Testis (tissue), 3 donors: ENCODE measurements around the gene EID1. TPM values are rescaled to one million over a fixed set of nuclear protein-coding genes. Genes with fewer than 3 reads are reported as not detected.

ENCODE experiments used
- DNase-seq: peaks from one replicate; pipeline ENCODE4 v3.0.0-alpha.2; 2019
- H3K27ac ChIP-seq, 2 donors: fragments of 200-600 bp; sonication (generic); one replicate each; pipeline ENCODE4 v1.5.1; 2019
- H3K27me3 ChIP-seq: fragments of 200-600 bp; sonication (generic); one replicate; pipeline ENCODE4 v1.5.1; 2019
- H3K36me3 ChIP-seq: fragments of 200-600 bp; sonication (generic); one replicate; pipeline ENCODE4 v1.5.1; 2017; ENCODE audit warnings: low read depth; ENCODE audit errors: missing control alignments
- H3K4me1 ChIP-seq: fragments of 200-600 bp; sonication (generic); one replicate; pipeline ENCODE4 v1.5.1; 2019
- H3K4me3 ChIP-seq, 2 donors: fragments of 200-600 bp; sonication (generic); one replicate each; pipeline ENCODE4 v1.5.1; 2017 to 2019
- H3K9me3 ChIP-seq: fragments of 200-600 bp; sonication (generic); one replicate; pipeline ENCODE4 v1.5.1; 2017
- POLR2A ChIP-seq: fragments of 450-650 bp; IDR thresholded peaks from one replicate; pipeline ENCODE4 v1.6.1; 2017; ENCODE audit warnings: antibody characterized with exemption, mild to moderate bottlenecking, moderate library complexity
- WGBS, 2 donors: methylation state at CpG; one replicate each; pipeline ENCODE4 v1.1.5; 2018; 5-methylcytosine and 5-hydroxymethylcytosine counted together
- intact Hi-C: fragments of 100-400 bp; cut with DNase I; formaldehyde crosslinking; loops from one replicate; pipeline ENCODE4 v1.15.1; 2023; ENCODE audit warnings: low total_unique reads
- polyA plus RNA-seq: library from polyadenylated mRNA; stranded (reverse); fragments of 350-450 nt; fragmentation: Illumina TruSeq; extraction: RNeasy Lipid Tissue Mini Kit (QIAGEN cat#74804); gene quantifications from one replicate; pipeline ENCODE4 v1.2.3, GENCODE V29; 2014; ENCODE audit warnings: low read depth, low replicate concordance; ENCODE audit not compliant: insufficient read depth
- total RNA-seq, 2 donors: library from RNA; depleted of rRNA; stranded (reverse); fragments of >200 nt; gene quantifications; one replicate each; pipeline ENCODE4 v1.2.3, GENCODE V29; 2016
- TF ChIP-seq, protein P1 (sequence below), 3 experiments: fragments of 450-650 bp in 2 of 3; fragments of 200-600 bp in 1 of 3; sonication (generic) in 1 of 3; IDR thresholded peaks; one replicate each; pipeline ENCODE4 v1.5.1; 2016 to 2019; ENCODE audit warnings: antibody characterized with exemption in 3 of 3, mild to moderate bottlenecking in 2 of 3, moderate library complexity in 1 of 3

EID1 gene
- total and polyA plus RNA-seq, 3 donors from 2014 or later: 84.1 to 229 (median 164) TPM

DNA sequence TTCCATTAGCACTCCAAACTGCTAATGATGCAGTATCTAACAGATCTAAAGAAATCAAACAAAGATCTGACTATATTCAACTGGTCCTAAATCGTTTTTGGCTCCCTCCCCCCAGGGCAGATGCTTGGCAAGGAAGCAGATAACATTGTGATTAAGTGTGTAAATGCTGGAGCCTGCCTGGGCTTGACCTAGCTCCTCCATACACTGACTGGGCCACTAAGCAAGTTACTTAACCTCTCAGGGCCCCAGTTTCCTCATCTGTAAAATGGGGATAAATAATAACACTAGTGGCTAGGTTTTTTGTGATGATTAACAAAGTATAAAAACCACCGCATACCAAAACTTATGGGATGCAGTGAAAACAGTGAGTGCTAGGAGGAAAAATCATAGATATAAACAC is 9.2 kb downstream of the EID1 start:
- intact Hi-C loops: no loop called here
- H3K27me3 ChIP-seq: no peaks in the 10 kb centered on the region
- H3K4me3 ChIP-seq: no peak overlapping the region
- TF ChIP-seq, protein P1, sequence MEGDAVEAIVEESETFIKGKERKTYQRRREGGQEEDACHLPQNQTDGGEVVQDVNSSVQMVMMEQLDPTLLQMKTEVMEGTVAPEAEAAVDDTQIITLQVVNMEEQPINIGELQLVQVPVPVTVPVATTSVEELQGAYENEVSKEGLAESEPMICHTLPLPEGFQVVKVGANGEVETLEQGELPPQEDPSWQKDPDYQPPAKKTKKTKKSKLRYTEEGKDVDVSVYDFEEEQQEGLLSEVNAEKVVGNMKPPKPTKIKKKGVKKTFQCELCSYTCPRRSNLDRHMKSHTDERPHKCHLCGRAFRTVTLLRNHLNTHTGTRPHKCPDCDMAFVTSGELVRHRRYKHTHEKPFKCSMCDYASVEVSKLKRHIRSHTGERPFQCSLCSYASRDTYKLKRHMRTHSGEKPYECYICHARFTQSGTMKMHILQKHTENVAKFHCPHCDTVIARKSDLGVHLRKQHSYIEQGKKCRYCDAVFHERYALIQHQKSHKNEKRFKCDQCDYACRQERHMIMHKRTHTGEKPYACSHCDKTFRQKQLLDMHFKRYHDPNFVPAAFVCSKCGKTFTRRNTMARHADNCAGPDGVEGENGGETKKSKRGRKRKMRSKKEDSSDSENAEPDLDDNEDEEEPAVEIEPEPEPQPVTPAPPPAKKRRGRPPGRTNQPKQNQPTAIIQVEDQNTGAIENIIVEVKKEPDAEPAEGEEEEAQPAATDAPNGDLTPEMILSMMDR (IDR thresholded peaks at IDR 0.05): no peak
- no peak for TF ChIP-seq POLR2A
- 50 to 60% methylated on average over 2 of the region's 2 CpGs for WGBS, 2 donors
- no peaks in the 10 kb centered on the region for H3K9me3 ChIP-seq
- DNase-seq: no peak
- no peaks in the 10 kb centered on the region for H3K36me3 ChIP-seq
- H3K4me1 ChIP-seq: peaks cover 5% of the 10 kb centered on the region
- H3K27ac ChIP-seq: no peak overlapping the region

- intact Hi-C loops: no loop called here
- Histone ChIP-seq H3K27me3 (no peaks in the 10 kb centered on the region), H3K4me1 (peaks cover 5% of the 10 kb centered on the region), H3K9me3 (no peaks in the 10 kb centered on the region), H3K27ac (no peak overlapping the region), H3K36me3 (no peaks in the 10 kb centered on the region), H3K4me3 (no peak overlapping the region)
- WGBS, 2 donors: 90 to 92% methylated on average over 4 of the region's 4 CpGs
- no peak for DNase-seq
- TF ChIP-seq, protein P1 (IDR thresholded peaks at IDR 0.05): no peak
- TF ChIP-seq POLR2A: no peak
These were observed 10.3 kb downstream of the EID1 start for GRCh38 chr15:48888191-48888590.

- no peak for DNase-seq
- Histone ChIP-seq H3K4me1 (peaks cover 5% of the 10 kb centered on the region), H3K36me3 (no peaks in the 10 kb centered on the region), H3K4me3 (no peak overlapping the region), H3K27ac (peak overlapping the region in 1 of 2 donors; percentile 19), H3K9me3 (no peaks in the 10 kb centered on the region), H3K27me3 (no peaks in the 10 kb centered on the region)
- intact Hi-C loops: no loop called here
- WGBS, 2 donors: 36 to 46% methylated on average over 1 of the region's 1 CpG
- TF ChIP-seq, protein P1 (IDR thresholded peaks at IDR 0.05): no peak
- TF ChIP-seq POLR2A: no peak
These were observed 10.9 kb downstream of the EID1 start for GRCh38 chr15:48888836-48889235.

DNA sequence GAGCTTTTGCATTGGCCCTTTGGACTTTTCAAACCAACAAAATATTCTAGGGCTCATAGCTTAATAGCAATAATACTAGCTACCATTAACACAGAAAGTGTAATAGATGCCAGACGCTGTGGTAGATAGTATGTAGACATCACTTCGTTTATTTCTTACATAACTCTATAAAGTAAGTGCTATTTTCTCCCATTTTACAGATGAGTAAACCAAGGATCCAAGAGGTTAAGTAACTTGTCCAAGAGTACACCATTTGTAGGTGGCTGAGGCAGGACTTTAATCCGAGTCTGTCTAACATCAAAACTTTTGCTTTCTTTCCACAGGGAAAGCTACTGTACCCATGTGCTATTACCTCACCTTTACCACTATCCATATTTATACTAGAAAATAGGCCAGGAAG is 12.0 kb downstream of the EID1 start:
- 58 to 70% methylated on average over 3 of the region's 3 CpGs for WGBS, 2 donors
- TF ChIP-seq POLR2A: no peak
- TF ChIP-seq, protein P1 (IDR thresholded peaks at IDR 0.05): no peak
- no peak for DNase-seq
- H3K4me3 ChIP-seq: no peak overlapping the region
- H3K36me3 ChIP-seq: no peaks in the 10 kb centered on the region
- peaks cover 5% of the 10 kb centered on the region for H3K4me1 ChIP-seq
- no peak overlapping the region for H3K27ac ChIP-seq
- intact Hi-C loops: no loop called here
- no peaks in the 10 kb centered on the region for H3K27me3 ChIP-seq
- H3K9me3 ChIP-seq: no peaks in the 10 kb centered on the region

DNA sequence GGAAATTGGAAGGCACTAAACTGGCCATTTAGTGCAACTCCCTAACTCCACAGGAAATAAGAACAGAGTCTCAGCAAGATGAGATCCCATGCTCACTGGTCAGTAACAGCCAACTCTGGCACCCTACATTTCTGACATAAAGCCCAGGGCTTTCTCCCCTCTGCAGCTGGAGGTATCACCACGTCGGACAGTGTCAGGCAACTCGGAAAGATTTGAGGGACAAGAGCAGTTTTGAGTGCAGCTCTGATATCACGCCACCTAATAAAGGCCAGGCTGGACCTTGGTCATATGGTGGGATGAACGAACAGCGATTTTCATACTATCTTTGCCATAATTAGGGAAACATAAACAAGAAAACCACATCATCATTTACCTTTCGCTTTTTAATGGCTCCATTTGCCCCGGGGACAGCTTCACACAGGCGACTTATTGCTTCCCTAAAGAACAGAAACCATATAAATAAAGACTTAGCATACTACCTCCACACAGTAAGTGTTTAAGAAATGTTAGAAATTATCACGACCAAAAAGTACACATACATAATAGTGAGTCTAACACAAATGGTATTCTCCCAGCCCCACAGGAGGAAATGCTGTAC is 12.5 kb downstream of the EID1 start:
- Histone ChIP-seq H3K4me3 (no peak overlapping the region), H3K4me1 (peaks cover 8% of the 10 kb centered on the region), H3K27ac (no peak overlapping the region), H3K36me3 (no peaks in the 10 kb centered on the region), H3K9me3 (no peaks in the 10 kb centered on the region), H3K27me3 (no peaks in the 10 kb centered on the region)
- TF ChIP-seq POLR2A: no peak
- TF ChIP-seq, protein P1 (IDR thresholded peaks at IDR 0.05): no peak
- DNase-seq: no peak
- WGBS, 2 donors: 60 to 69% methylated on average over 10 of the region's 10 CpGs
- intact Hi-C loops: no loop called here
